GM21576 (cell line): Measurements from ENCODE around the gene TMEM232.

ENCODE experiments used
- ATAC-seq: cut with Tn5 transposase; IDR thresholded peaks from one replicate; pipeline ENCODE4 v1.9.1; 2021; ENCODE audit warnings: mild to moderate bottlenecking, moderate library complexity; ENCODE audit not compliant: unreplicated experiment

TMEM232 gene

GRCh38 chr5:110439296-110439695 lies 287.2 kb downstream of the TMEM232 start:
- ATAC-seq = no peak

- no peak for ATAC-seq
Measured at GRCh38 chr5:110435207-110435606, 291.3 kb downstream of the TMEM232 start.

- ATAC-seq = no peak
Measured at GRCh38 chr5:110431603-110432002, 294.9 kb downstream of the TMEM232 start.

- ATAC-seq = peak; percentile 75
Measured at GRCh38 chr5:110414360-110414759, 312.1 kb downstream of the TMEM232 start.

- ATAC-seq = no peak
Measured at GRCh38 chr5:110413856-110414255, 312.6 kb downstream of the TMEM232 start.

GRCh38 chr5:110409571-110409970 lies 316.9 kb downstream of the TMEM232 start:
- ATAC-seq = no peak

GRCh38 chr5:110402562-110402961 lies 323.9 kb downstream of the TMEM232 start:
- ATAC-seq = no peak

GRCh38 chr5:110401881-110402280 lies 324.6 kb downstream of the TMEM232 start:
- no peak for ATAC-seq

GRCh38 chr5:110398951-110399350 lies 327.5 kb downstream of the TMEM232 start:
- ATAC-seq = no peak

GRCh38 chr5:110397281-110397680 lies 329.2 kb downstream of the TMEM232 start:
- ATAC-seq = no peak

- no peak for ATAC-seq
Measured at GRCh38 chr5:110386782-110387181, 339.7 kb downstream of the TMEM232 start.

GRCh38 chr5:110383231-110383630 lies 343.2 kb downstream of the TMEM232 start:
- ATAC-seq = no peak

- no peak for ATAC-seq
Measured at GRCh38 chr5:110377943-110378342, 348.5 kb downstream of the TMEM232 start.

GRCh38 chr5:110377361-110377760 lies 349.1 kb downstream of the TMEM232 start:
- ATAC-seq = no peak

GRCh38 chr5:110376281-110376951 lies 350.1 kb downstream of the TMEM232 start:
- ATAC-seq = no peak

GRCh38 chr5:110371725-110372041 lies 354.8 kb downstream of the TMEM232 start:
- peak; percentile 88 for ATAC-seq

GRCh38 chr5:110371011-110371724 lies 355.3 kb downstream of the TMEM232 start:
- no peak for ATAC-seq
